Astrocyte (in vitro differentiated cells and primary cell): ENCODE measurements around the gene IL12RB2. TPM values are rescaled to one million over a fixed set of nuclear protein-coding genes. Genes with fewer than 3 reads are reported as not detected.
A peak's percentile ranks its signal among the peaks of the same experiment; 100 is the strongest.
"Not testable (repeated sequence)": the region's sequence is repeated elsewhere in the genome, so short reads cannot be mapped to it uniquely, and the experiment has no call there.

Source experiments
- DNase-seq: peaks from one replicate; pipeline ENCODE4 v3.0.0-alpha.2; 2010; ENCODE audit warnings: low read depth
- FAIRE-seq: peaks from 2 replicates; lab custom pipeline; 2011; peaks lifted over from hg19 to GRCh38; lab: Jason Lieb, UNC
- H2AFZ ChIP-seq: 2 replicates; pipeline ENCODE4 v1.6.0; 2012; ENCODE audit warnings: low read depth, low read length, inconsistent platforms
- H3K27ac ChIP-seq: 2 replicates; pipeline ENCODE4 v1.5.1; 2011; ENCODE audit warnings: low read depth, low read length, inconsistent platforms
- H3K27me3 ChIP-seq: 2 replicates; pipeline ENCODE4 v1.6.0; 2011; ENCODE audit warnings: low read length, inconsistent platforms; ENCODE audit not compliant: insufficient read depth
- H3K36me3 ChIP-seq: 2 replicates; pipeline ENCODE4 v1.5.1; 2011; ENCODE audit warnings: low read length, inconsistent platforms; ENCODE audit not compliant: insufficient read depth
- H3K4me1 ChIP-seq: 2 replicates; pipeline ENCODE4 v1.5.1; 2011; ENCODE audit warnings: low read length, inconsistent platforms; ENCODE audit not compliant: insufficient read depth
- H3K4me2 ChIP-seq: 2 replicates; pipeline ENCODE4 v1.6.0; 2012; ENCODE audit warnings: low read length, inconsistent platforms
- H3K4me3 ChIP-seq: 2 replicates; pipeline ENCODE4 v1.5.1; 2011; ENCODE audit warnings: low read depth, mild to moderate bottlenecking, low read length, inconsistent platforms; ENCODE audit not compliant: insufficient read depth
- H3K79me2 ChIP-seq: 2 replicates; pipeline ENCODE4 v1.6.0; 2012; ENCODE audit warnings: mild to moderate bottlenecking, low read length, inconsistent platforms; ENCODE audit not compliant: insufficient read depth
- H3K9ac ChIP-seq: 2 replicates; pipeline ENCODE4 v1.6.0; 2012; ENCODE audit warnings: mild to moderate bottlenecking, low read length, inconsistent platforms
- H3K9me3 ChIP-seq: 2 replicates; pipeline ENCODE4 v1.5.1; 2012; ENCODE audit warnings: low read depth, mild to moderate bottlenecking, low read length, inconsistent platforms; ENCODE audit not compliant: insufficient read depth
- H4K20me1 ChIP-seq: 2 replicates; pipeline ENCODE4 v1.6.0; 2012; ENCODE audit warnings: low read length, inconsistent platforms; ENCODE audit not compliant: insufficient read depth
- H3K27ac Mint-ChIP-seq: one replicate; pipeline ENCODE4 v1.8.0; 2021; ENCODE audit warnings: mild to moderate bottlenecking, mixed read lengths; ENCODE audit not compliant: unreplicated experiment
- H3K27me3 Mint-ChIP-seq: one replicate; pipeline ENCODE4 v1.8.0; 2021; ENCODE audit warnings: low read depth, mixed read lengths; ENCODE audit not compliant: unreplicated experiment
- H3K36me3 Mint-ChIP-seq: one replicate; pipeline ENCODE4 v1.8.0; 2021; ENCODE audit warnings: low read depth, mixed read lengths; ENCODE audit not compliant: unreplicated experiment
- H3K4me1 Mint-ChIP-seq: one replicate; pipeline ENCODE4 v1.8.0; 2021; ENCODE audit warnings: low read depth, mixed read lengths; ENCODE audit not compliant: unreplicated experiment
- H3K4me3 Mint-ChIP-seq: one replicate; pipeline ENCODE4 v1.8.0; 2021; ENCODE audit warnings: mild to moderate bottlenecking, moderate library complexity, mixed read lengths; ENCODE audit not compliant: unreplicated experiment
- H3K9me3 Mint-ChIP-seq: one replicate; pipeline ENCODE4 v1.8.0; 2021; ENCODE audit warnings: mild to moderate bottlenecking, mixed read lengths; ENCODE audit not compliant: unreplicated experiment
- CTCF ChIP-seq: IDR thresholded peaks from 2 replicates; pipeline ENCODE4 v1.5.1; 2011; ENCODE audit warnings: low read depth, mild to moderate bottlenecking, inconsistent platforms, low read length, moderate library complexity; ENCODE audit not compliant: insufficient read depth
- EZH2 ChIP-seq: IDR thresholded peaks from 2 replicates; pipeline ENCODE4 v1.6.1; 2012; ENCODE audit warnings: mild to moderate bottlenecking, low read length, inconsistent platforms; ENCODE audit not compliant: insufficient read depth
- total RNA-seq: library from RNA; stranded (reverse); gene quantifications from 2 replicates; pipeline ENCODE4 v1.2.1, GENCODE V29; 2021

IL12RB2 gene
- total RNA-seq, 1 donor from 2014 or later: 0.11 TPM

- Histone ChIP-seq H2AFZ (no peak overlapping the region), H3K4me1 (peaks cover 15% of the 10 kb centered on the region), H3K27ac (no peak overlapping the region), H3K9me3 (no peaks in the 10 kb centered on the region), H3K36me3 (no peaks in the 10 kb centered on the region), H4K20me1 (peaks cover 8% of the 10 kb centered on the region), H3K4me2 (no peak overlapping the region), H3K27me3 (no peaks in the 10 kb centered on the region), H3K79me2 (no peaks in the 10 kb centered on the region), H3K9ac (no peak overlapping the region), H3K4me3 (no peak overlapping the region)
- H3K9me3 Mint-ChIP-seq: peaks cover 6% of the 10 kb centered on the region
- no peak for DNase-seq
- no peak for TF ChIP-seq EZH2
- TF ChIP-seq CTCF: no peak
- H3K27ac Mint-ChIP-seq: no peak overlapping the region
- peaks cover 28% of the 10 kb centered on the region for H3K36me3 Mint-ChIP-seq
- no peak for FAIRE-seq
- H3K27me3 Mint-ChIP-seq: no peaks in the 10 kb centered on the region
- peaks cover 17% of the 10 kb centered on the region for H3K4me1 Mint-ChIP-seq
- no peak overlapping the region for H3K4me3 Mint-ChIP-seq
Measured at GRCh38 chr1:67394548-67394947, 86.9 kb downstream of the IL12RB2 start.

- Histone ChIP-seq H3K4me2 (no peak overlapping the region), H3K4me3 (no peak overlapping the region), H4K20me1 (no peaks in the 10 kb centered on the region), H2AFZ (no peak overlapping the region), H3K79me2 (no peaks in the 10 kb centered on the region), H3K27ac (no peak overlapping the region), H3K4me1 (peaks cover 5% of the 10 kb centered on the region), H3K36me3 (no peaks in the 10 kb centered on the region), H3K27me3 (no peaks in the 10 kb centered on the region), H3K9me3 (no peaks in the 10 kb centered on the region), H3K9ac (no peak overlapping the region)
- no peak overlapping the region for H3K27ac Mint-ChIP-seq
- TF ChIP-seq EZH2: no peak
- no peak for TF ChIP-seq CTCF
- H3K27me3 Mint-ChIP-seq: no peaks in the 10 kb centered on the region
- H3K4me1 Mint-ChIP-seq: peaks cover 7% of the 10 kb centered on the region
- peaks cover 16% of the 10 kb centered on the region for H3K36me3 Mint-ChIP-seq
- FAIRE-seq (no peak), DNase-seq (no peak)
- H3K4me3 Mint-ChIP-seq: no peak overlapping the region
- H3K9me3 Mint-ChIP-seq: peaks cover 6% of the 10 kb centered on the region
Measured at GRCh38 chr1:67399199-67399993, 91.7 kb downstream of the IL12RB2 start.

- not testable (repeated sequence) for H3K4me3 ChIP-seq, H3K27me3 Mint-ChIP-seq, H3K9me3 Mint-ChIP-seq, H3K9ac ChIP-seq, H2AFZ ChIP-seq, H3K36me3 ChIP-seq, FAIRE-seq, H3K4me1 Mint-ChIP-seq, H3K79me2 ChIP-seq, H4K20me1 ChIP-seq, H3K27me3 ChIP-seq, H3K4me3 Mint-ChIP-seq, H3K27ac Mint-ChIP-seq, H3K9me3 ChIP-seq, H3K4me1 ChIP-seq
- H3K36me3 Mint-ChIP-seq: peaks cover 16% of the 10 kb centered on the region
- Histone ChIP-seq H3K27ac (peak overlapping the region; percentile 31), H3K4me2 (peak overlapping the region; percentile 40)
- peak; percentile 84 for DNase-seq
Measured at GRCh38 chr1:67400029-67400786, 92.5 kb downstream of the IL12RB2 start.
